GM23338 (cell line): Measurements from ENCODE around the gene TBC1D16. TPM values are rescaled to one million over a fixed set of nuclear protein-coding genes. Genes with fewer than 3 reads are reported as not detected.

Source experiments
- ATAC-seq: fragments of 200-7000 bp; cut with Tn5 transposase; 3 replicates; pipeline ENCODE4 v1.9.1; 2020
- DNase-seq: peaks from one replicate; pipeline ENCODE4 v3.0.0-alpha.2; 2015; ENCODE audit warnings: low spot score
- H2AFZ ChIP-seq: fragments of 200-600 bp; sonication (generic); 2 replicates; pipeline ENCODE4 v1.8.0; 2016; ENCODE audit warnings: antibody characterized with exemption, mild to moderate bottlenecking, moderate library complexity
- H3F3A ChIP-seq: fragments of 200-600 bp; sonication (generic); replicated peaks from 2 replicates; pipeline ENCODE4 v1.8.0; 2017; ENCODE audit warnings: antibody characterized with exemption, mixed run types, low read depth
- H3K27ac ChIP-seq: fragments of 200-600 bp; sonication (generic); 2 replicates; pipeline ENCODE4 v1.6.1; 2016; ENCODE audit warnings: low read depth
- H3K27me3 ChIP-seq: fragments of 200-600 bp; sonication (generic); 2 replicates; pipeline ENCODE4 v1.8.0; 2016; ENCODE audit warnings: mild to moderate bottlenecking, mixed run types, moderate library complexity; ENCODE audit not compliant: insufficient read depth
- H3K36me3 ChIP-seq: fragments of 200-600 bp; sonication (generic); 2 replicates; pipeline ENCODE4 v1.8.0; 2016; ENCODE audit warnings: mild to moderate bottlenecking; ENCODE audit not compliant: insufficient read depth
- H3K4me1 ChIP-seq: fragments of 200-600 bp; sonication (generic); 2 replicates; pipeline ENCODE4 v1.8.0; 2016; ENCODE audit warnings: mild to moderate bottlenecking, moderate library complexity; ENCODE audit not compliant: insufficient read depth
- H3K4me2 ChIP-seq: fragments of 200-600 bp; sonication (generic); 2 replicates; pipeline ENCODE4 v1.7.1; 2017; ENCODE audit warnings: mixed run types
- H3K4me3 ChIP-seq: fragments of 200-600 bp; sonication (generic); 2 replicates; pipeline ENCODE4 v1.6.1; 2016; ENCODE audit warnings: mixed run types
- H3K79me2 ChIP-seq: fragments of 200-600 bp; sonication (generic); replicated peaks from 2 replicates; pipeline ENCODE4 v1.8.0; 2017; ENCODE audit warnings: mild to moderate bottlenecking; ENCODE audit not compliant: insufficient read depth
- H3K9me2 ChIP-seq: fragments of 200-600 bp; sonication (generic); 2 replicates; pipeline ENCODE4 v1.8.0; 2017; ENCODE audit not compliant: insufficient read depth
- H4K20me1 ChIP-seq: fragments of 200-600 bp; sonication (generic); replicated peaks from 2 replicates; pipeline ENCODE4 v1.8.0; 2017; ENCODE audit warnings: mild to moderate bottlenecking; ENCODE audit not compliant: insufficient read depth
- H3K27ac Mint-ChIP-seq: 2 replicates; pipeline ENCODE4 v1.8.0; 2020; ENCODE audit warnings: inconsistent platforms, mild to moderate bottlenecking, moderate library complexity, mixed read lengths
- H3K27me3 Mint-ChIP-seq: 3 replicates; pipeline ENCODE4 v1.8.0; 2022; ENCODE audit warnings: low read depth, mild to moderate bottlenecking, moderate library complexity, mixed read lengths, inconsistent platforms; ENCODE audit not compliant: insufficient read depth, poor library complexity
- H3K36me3 Mint-ChIP-seq: 3 replicates; pipeline ENCODE4 v1.8.0; 2021; ENCODE audit warnings: low read depth, mild to moderate bottlenecking, inconsistent platforms, moderate library complexity, mixed read lengths
- H3K4me1 Mint-ChIP-seq: 3 replicates; pipeline ENCODE4 v1.8.0; 2020; ENCODE audit warnings: mild to moderate bottlenecking, inconsistent platforms, mixed read lengths
- H3K4me3 Mint-ChIP-seq: 3 replicates; pipeline ENCODE4 v1.8.0; 2021; ENCODE audit warnings: moderate library complexity, mild to moderate bottlenecking, inconsistent platforms, mixed read lengths
- H3K9me3 Mint-ChIP-seq: 3 replicates; pipeline ENCODE4 v1.8.0; 2020; ENCODE audit warnings: moderate library complexity, mild to moderate bottlenecking, inconsistent platforms, mixed read lengths
- ZNF462 ChIP-seq: fragments of 250-450 bp; sonication (Bioruptor Pico); IDR thresholded peaks from 2 replicates; pipeline ENCODE4 v1.5.0; 2020; ENCODE audit warnings: mild to moderate bottlenecking, moderate library complexity
- polyA plus RNA-seq: library from polyadenylated mRNA; unstranded; fragments of >200 nt; fragmentation: Nextera tagmentation; extraction: Ambion mirVana; gene quantifications from 2 replicates; pipeline ENCODE4 v1.2.1, GENCODE V29; 2016
- total RNA-seq: library from RNA; depleted of rRNA; stranded (reverse); fragments of >200 nt; shearing (Covaris generic); gene quantifications from 2 replicates; pipeline ENCODE4 v1.2.3, GENCODE V29; 2014
- TF ChIP-seq, protein P1 (sequence below), 2 experiments: fragments of 200-600 bp in 1 of 2; sonication (generic) in 1 of 2; conservative IDR thresholded peaks; 2 replicates each; pipeline versions ENCODE4 v1.5.1 to v1.6.1; 2016 to 2017; ENCODE audit warnings: antibody characterized with exemption in 2 of 2, low read depth in 2 of 2, mild to moderate bottlenecking in 2 of 2, moderate library complexity in 1 of 2
- TF ChIP-seq, protein P2 (sequence below): IDR thresholded peaks from one replicate; pipeline ENCODE4 v1.6.1; 2018; ENCODE audit warnings: antibody characterized with exemption; ENCODE audit not compliant: unreplicated experiment

TBC1D16 gene
- total and polyA plus RNA-seq, 2 experiments from 2014 or later, result 16.7 to 104 TPM

- peaks cover 2% of the 10 kb centered on the region; the same call in 1 of the 2 replicates for H3F3A ChIP-seq
- Mint-ChIP-seq H3K4me3 (no peak overlapping the region), H3K27ac (no peak overlapping the region), H3K4me1 (peaks cover 23% of the 10 kb centered on the region), H3K9me3 (no peaks in the 10 kb centered on the region), H3K27me3 (no peaks in the 10 kb centered on the region), H3K36me3 (peaks cover 4% of the 10 kb centered on the region; the same call in 1 of the 3 replicates)
- DNase-seq (no peak), ATAC-seq (no peak)
- no peak overlapping the region for H3K27ac ChIP-seq
- no peak overlapping the region for H2AFZ ChIP-seq
- no peaks in the 10 kb centered on the region for H3K36me3 ChIP-seq
- H3K4me1 ChIP-seq, result peaks cover 20% of the 10 kb centered on the region
- peak overlapping the region; percentile 48; the same call in 1 of the 2 replicates for H3K4me2 ChIP-seq
- no peak overlapping the region for H3K4me3 ChIP-seq
- peaks cover 96% of the 10 kb centered on the region for H3K79me2 ChIP-seq
- H3K9me2 ChIP-seq, result no peaks in the 10 kb centered on the region
- H4K20me1 ChIP-seq, result peaks cover 42% of the 10 kb centered on the region
- no peaks in the 10 kb centered on the region for H3K27me3 ChIP-seq
- TF ChIP-seq, protein P1, sequence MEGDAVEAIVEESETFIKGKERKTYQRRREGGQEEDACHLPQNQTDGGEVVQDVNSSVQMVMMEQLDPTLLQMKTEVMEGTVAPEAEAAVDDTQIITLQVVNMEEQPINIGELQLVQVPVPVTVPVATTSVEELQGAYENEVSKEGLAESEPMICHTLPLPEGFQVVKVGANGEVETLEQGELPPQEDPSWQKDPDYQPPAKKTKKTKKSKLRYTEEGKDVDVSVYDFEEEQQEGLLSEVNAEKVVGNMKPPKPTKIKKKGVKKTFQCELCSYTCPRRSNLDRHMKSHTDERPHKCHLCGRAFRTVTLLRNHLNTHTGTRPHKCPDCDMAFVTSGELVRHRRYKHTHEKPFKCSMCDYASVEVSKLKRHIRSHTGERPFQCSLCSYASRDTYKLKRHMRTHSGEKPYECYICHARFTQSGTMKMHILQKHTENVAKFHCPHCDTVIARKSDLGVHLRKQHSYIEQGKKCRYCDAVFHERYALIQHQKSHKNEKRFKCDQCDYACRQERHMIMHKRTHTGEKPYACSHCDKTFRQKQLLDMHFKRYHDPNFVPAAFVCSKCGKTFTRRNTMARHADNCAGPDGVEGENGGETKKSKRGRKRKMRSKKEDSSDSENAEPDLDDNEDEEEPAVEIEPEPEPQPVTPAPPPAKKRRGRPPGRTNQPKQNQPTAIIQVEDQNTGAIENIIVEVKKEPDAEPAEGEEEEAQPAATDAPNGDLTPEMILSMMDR (conservative IDR thresholded peaks at IDR 0.05; ENCODE audit: low read depth in 2 of 2), result no peak
Observed at GRCh38 chr17:80024206-80024972, 11.3 kb downstream of the TBC1D16 start.

DNA sequence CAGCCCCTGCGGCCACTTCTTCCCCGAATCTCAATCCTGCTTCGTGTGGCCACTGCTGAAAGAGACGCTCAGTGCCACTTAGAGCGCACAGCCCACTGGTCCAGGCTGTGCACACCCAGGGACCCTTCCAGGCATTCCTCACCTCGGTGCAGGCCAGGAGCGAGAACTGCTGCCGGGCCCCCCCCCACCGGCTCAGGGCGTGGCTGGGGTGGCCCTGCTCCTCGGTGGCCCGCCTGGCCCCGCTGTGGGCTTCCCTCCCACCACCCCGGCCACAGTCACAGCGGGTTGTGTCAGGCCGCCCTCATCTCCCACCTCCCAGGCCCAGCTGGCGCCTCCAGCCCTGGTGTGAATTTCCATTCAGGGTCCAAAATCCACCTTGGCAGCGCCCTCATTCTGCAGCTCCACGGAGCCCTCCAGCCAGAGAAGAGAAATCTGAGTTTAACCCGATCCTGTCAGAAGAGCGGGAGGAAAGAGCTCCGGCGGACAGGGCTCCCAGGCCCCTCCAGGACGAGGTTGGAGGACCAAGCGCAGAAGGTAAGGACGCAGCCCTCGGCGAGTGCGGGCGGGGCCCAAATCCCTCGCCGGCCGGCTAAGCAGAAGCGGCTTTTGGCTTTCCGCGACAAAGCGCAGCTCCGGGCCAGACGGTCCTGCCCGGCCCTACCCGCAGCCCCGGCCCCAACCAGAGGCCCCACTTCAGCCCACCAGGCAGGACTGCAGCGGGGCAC is 12.0 kb downstream of the TBC1D16 start:
- H3K27ac Mint-ChIP-seq, result no peak overlapping the region
- H3K27ac ChIP-seq, result no peak overlapping the region
- peaks cover 8% of the 10 kb centered on the region; the same call in 2 of the 3 replicates for H3K36me3 Mint-ChIP-seq
- TF ChIP-seq, protein P1 (conservative IDR thresholded peaks at IDR 0.05; ENCODE audit: low read depth in 2 of 2), result no peak
- TF ChIP-seq, protein P2, sequence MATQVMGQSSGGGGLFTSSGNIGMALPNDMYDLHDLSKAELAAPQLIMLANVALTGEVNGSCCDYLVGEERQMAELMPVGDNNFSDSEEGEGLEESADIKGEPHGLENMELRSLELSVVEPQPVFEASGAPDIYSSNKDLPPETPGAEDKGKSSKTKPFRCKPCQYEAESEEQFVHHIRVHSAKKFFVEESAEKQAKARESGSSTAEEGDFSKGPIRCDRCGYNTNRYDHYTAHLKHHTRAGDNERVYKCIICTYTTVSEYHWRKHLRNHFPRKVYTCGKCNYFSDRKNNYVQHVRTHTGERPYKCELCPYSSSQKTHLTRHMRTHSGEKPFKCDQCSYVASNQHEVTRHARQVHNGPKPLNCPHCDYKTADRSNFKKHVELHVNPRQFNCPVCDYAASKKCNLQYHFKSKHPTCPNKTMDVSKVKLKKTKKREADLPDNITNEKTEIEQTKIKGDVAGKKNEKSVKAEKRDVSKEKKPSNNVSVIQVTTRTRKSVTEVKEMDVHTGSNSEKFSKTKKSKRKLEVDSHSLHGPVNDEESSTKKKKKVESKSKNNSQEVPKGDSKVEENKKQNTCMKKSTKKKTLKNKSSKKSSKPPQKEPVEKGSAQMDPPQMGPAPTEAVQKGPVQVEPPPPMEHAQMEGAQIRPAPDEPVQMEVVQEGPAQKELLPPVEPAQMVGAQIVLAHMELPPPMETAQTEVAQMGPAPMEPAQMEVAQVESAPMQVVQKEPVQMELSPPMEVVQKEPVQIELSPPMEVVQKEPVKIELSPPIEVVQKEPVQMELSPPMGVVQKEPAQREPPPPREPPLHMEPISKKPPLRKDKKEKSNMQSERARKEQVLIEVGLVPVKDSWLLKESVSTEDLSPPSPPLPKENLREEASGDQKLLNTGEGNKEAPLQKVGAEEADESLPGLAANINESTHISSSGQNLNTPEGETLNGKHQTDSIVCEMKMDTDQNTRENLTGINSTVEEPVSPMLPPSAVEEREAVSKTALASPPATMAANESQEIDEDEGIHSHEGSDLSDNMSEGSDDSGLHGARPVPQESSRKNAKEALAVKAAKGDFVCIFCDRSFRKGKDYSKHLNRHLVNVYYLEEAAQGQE, result no peak
- TF ChIP-seq ZNF462 (CRISPR knock-in tag), result no peak

More for the DNA sequence above, 12.0 kb downstream of the TBC1D16 start:
- Histone ChIP-seq H3F3A (peaks cover 2% of the 10 kb centered on the region; the same call in 1 of the 2 replicates), H4K20me1 (peaks cover 40% of the 10 kb centered on the region), H3K79me2 (peaks cover 96% of the 10 kb centered on the region), H3K9me2 (no peaks in the 10 kb centered on the region), H3K36me3 (no peaks in the 10 kb centered on the region), H3K4me2 (peak overlapping the region; percentile 48; the same call in 1 of the 2 replicates), H3K4me3 (no peak overlapping the region), H3K4me1 (peaks cover 20% of the 10 kb centered on the region), H2AFZ (no peak overlapping the region), H3K27me3 (no peaks in the 10 kb centered on the region)
- Mint-ChIP-seq H3K4me3 (no peak overlapping the region), H3K27me3 (no peaks in the 10 kb centered on the region), H3K4me1 (peaks cover 17% of the 10 kb centered on the region), H3K9me3 (no peaks in the 10 kb centered on the region)
- ATAC-seq, result peak; percentile 81
- peak; percentile 72 for DNase-seq
